HEK293T (cell line): ENCODE measurements around the gene CFAP119.
A peak's percentile ranks its signal among the peaks of the same experiment; 100 is the strongest.
"Not testable (repeated sequence)": the region's sequence is repeated elsewhere in the genome, so short reads cannot be mapped to it uniquely, and the experiment has no call there.

Experiments used
- CTCF ChIA-PET: fragments of 350-600 bp; formaldehyde crosslinking; extraction: SDS; loops from one replicate; lab custom pipeline; 2021; ENCODE audit warnings: antibody characterized with exemption, inconsistent platforms; lab: Yijun Ruan, JAX
- POLR2A ChIA-PET: fragments of 350-600 bp; formaldehyde crosslinking; extraction: SDS; loops from one replicate; lab custom pipeline; 2020; ENCODE audit warnings: antibody characterized with exemption, inconsistent platforms; lab: Yijun Ruan, JAX
- DNase-seq: peaks from one replicate; pipeline ENCODE4 v3.0.0; 2012; ENCODE audit warnings: mixed read lengths; ENCODE audit errors: extremely low spot score
- ARNT ChIP-seq: fragments of 450-650 bp; IDR thresholded peaks from 2 replicates; pipeline ENCODE4 v1.6.1; 2017; ENCODE audit warnings: mild to moderate bottlenecking
- BHLHE40 ChIP-seq: fragments of 450-650 bp; IDR thresholded peaks from 2 replicates; pipeline ENCODE4 v1.6.1; 2016; ENCODE audit warnings: mild to moderate bottlenecking, moderate library complexity, borderline replicate concordance
- CTBP1 ChIP-seq: fragments of 450-650 bp; IDR thresholded peaks from 2 replicates; pipeline ENCODE4 v1.6.1; 2016; ENCODE audit warnings: borderline replicate concordance
- ELF4 ChIP-seq: fragments of 450-650 bp; IDR thresholded peaks from 2 replicates; pipeline ENCODE4 v1.6.1; 2017; ENCODE audit warnings: antibody characterized with exemption
- FOXA1 ChIP-seq: fragments of 450-650 bp; IDR thresholded peaks from 2 replicates; pipeline ENCODE4 v1.6.1; 2016; ENCODE audit warnings: mild to moderate bottlenecking
- FOXK2 ChIP-seq: fragments of 450-650 bp; IDR thresholded peaks from 2 replicates; pipeline ENCODE4 v1.6.1; 2016; ENCODE audit warnings: mild to moderate bottlenecking
- FOXM1 ChIP-seq: fragments of 450-650 bp; IDR thresholded peaks from 2 replicates; pipeline ENCODE4 v1.6.1; 2017; ENCODE audit warnings: mild to moderate bottlenecking, borderline replicate concordance
- HDGF ChIP-seq: fragments of 450-650 bp; IDR thresholded peaks from 2 replicates; pipeline ENCODE4 v1.6.1; 2017; ENCODE audit warnings: antibody characterized with exemption, borderline replicate concordance
- L3MBTL2 ChIP-seq: fragments of 450-650 bp; conservative IDR thresholded peaks from 2 replicates; pipeline ENCODE4 v1.6.1; 2016; ENCODE audit warnings: mild to moderate bottlenecking
- LEF1 ChIP-seq: fragments of 450-650 bp; IDR thresholded peaks from 2 replicates; pipeline ENCODE4 v1.6.1; 2017; ENCODE audit warnings: mild to moderate bottlenecking, borderline replicate concordance
- NFRKB ChIP-seq: fragments of 450-650 bp; IDR thresholded peaks from 2 replicates; pipeline ENCODE4 v1.6.1; 2016; ENCODE audit warnings: mild to moderate bottlenecking, moderate library complexity
- PKNOX1 ChIP-seq: fragments of 450-650 bp; IDR thresholded peaks from 2 replicates; pipeline ENCODE4 v1.6.1; 2016
- SP1 ChIP-seq: fragments of 450-650 bp; IDR thresholded peaks from 2 replicates; pipeline ENCODE4 v1.6.1; 2017
- SUZ12 ChIP-seq: fragments of 450-650 bp; IDR thresholded peaks from 2 replicates; pipeline ENCODE4 v1.6.1; 2016; ENCODE audit warnings: mild to moderate bottlenecking
- TARDBP ChIP-seq: fragments of 450-650 bp; IDR thresholded peaks from 2 replicates; pipeline ENCODE4 v1.6.1; 2016
- ZNF384 ChIP-seq: fragments of 450-650 bp; IDR thresholded peaks from 2 replicates; pipeline ENCODE4 v1.6.1; 2016

Gene CFAP119

GRCh38 chr16:30761928-30762902 is at the start of gene CFAP119, which contains the start of gene RNF40:
Gene CFAP119 (minus strand): TSS chr16:30762062. CDS start chr16:30761748, 314 bp downstream.
Gene RNF40 (plus strand): TSS chr16:30762322. CDS start chr16:30762546, 224 bp downstream.
- POLR2A ChIA-PET: interaction anchor here (0.7 to 5.1 kb wide), 6 partner anchors 11 to 43 kb away, joined by 3 to 52 read pairs (median 5); partner anchors contain the start of gene PHKG2
- peak; percentile 35; the same call in 1 of the 2 replicates for TF ChIP-seq ELF4
- TF ChIP-seq CTBP1: no peak
- TF ChIP-seq BHLHE40: no peak
- TF ChIP-seq LEF1: no peak
- TF ChIP-seq TARDBP: no peak
- TF ChIP-seq FOXK2: no peak
- no peak for TF ChIP-seq FOXA1
- TF ChIP-seq SUZ12: no peak
- peak; percentile 60; the same call in 1 of the 2 replicates for TF ChIP-seq HDGF
- TF ChIP-seq PKNOX1: peak; percentile 87
- no peak for TF ChIP-seq ARNT
- no peak for TF ChIP-seq ZNF384
- no peak for TF ChIP-seq FOXM1
- DNase-seq: peak; percentile 100
- CTCF ChIA-PET: interaction anchor here (0.7 kb wide), 1 partner anchor 176 kb away, joined by 3 read pairs; no protein-coding TSS in a partner anchor

- DNase-seq, CTCF ChIA-PET: not testable (repeated sequence)
- POLR2A ChIA-PET: interaction anchor here (15.2 kb wide), 1 partner anchor 26 kb away, joined by 599 read pairs; the partner anchor contains the start of gene ZNF629
These were observed 47.8 kb upstream of the CFAP119 start for GRCh38 chr16:30809675-30810074.

- POLR2A ChIA-PET: interaction anchor here (4.6 to 15.2 kb wide), 2 partner anchors 25 to 66 kb away, joined by 55 to 599 read pairs; partner anchors contain the start of gene ZNF629
- TF ChIP-seq ZNF384 (peak; percentile 91; the same call in 1 of the 2 replicates), CTBP1 (0 out of 2 replicates have a peak, but pooled peaks have one; percentile 11), PKNOX1 (peak; percentile 91)
- DNase-seq, CTCF ChIA-PET: not testable (repeated sequence)
These were observed 47.1 kb upstream of the CFAP119 start for GRCh38 chr16:30808890-30809426.

- POLR2A ChIA-PET: interaction anchor here (4.6 to 15.2 kb wide), 2 partner anchors 24 to 67 kb away, joined by 55 to 599 read pairs; partner anchors contain the start of gene ZNF629
- CTCF ChIA-PET: interaction anchor here (0.7 to 1.2 kb wide), 2 partner anchors 26 to 37 kb away, joined by 3 read pairs; no protein-coding TSS in a partner anchor
- no peak for DNase-seq
- TF ChIP-seq ZNF384 (0 out of 2 replicates have a peak, but pooled peaks have one; percentile 42), FOXM1 (no peak)
These were observed 46.3 kb upstream of the CFAP119 start for GRCh38 chr16:30808146-30808545.

GRCh38 chr16:30805370-30806169 is 43.7 kb upstream of the CFAP119 start:
- CTCF ChIA-PET: interaction anchor here (0.6 to 3.0 kb wide), 14 partner anchors 8 to 136 kb away, joined by 3 to 11 read pairs (median 4); partner anchors contain the start of gene ZNF629

GRCh38 chr16:30805056-30805369 is 43.2 kb upstream of the CFAP119 start:
- ChIA-PET POLR2A (interaction anchor here (0.5 to 15.2 kb wide), 37 partner anchors 8 to 348 kb away, joined by 3 to 599 read pairs (median 5); partner anchors contain the start of genes BCL7C, CFAP119, CTF1 and PHKG2), CTCF (interaction anchor here (0.6 to 3.0 kb wide), 11 partner anchors 9 to 97 kb away, joined by 3 to 11 read pairs (median 5); partner anchors contain the start of gene ZNF629)
- DNase-seq: no peak
- TF ChIP-seq ZNF384 (no peak), SUZ12 (no peak), LEF1 (no peak), BHLHE40 (no peak), ELF4 (no peak), HDGF (no peak), PKNOX1 (no peak), ARNT (no peak), SP1 (no peak), FOXA1 (no peak), NFRKB (no peak), FOXM1 (no peak), FOXK2 (no peak), TARDBP (no peak)

More at GRCh38 chr16:30805370-30806169, 43.7 kb upstream of the CFAP119 start:
- POLR2A ChIA-PET: interaction anchor here (0.5 to 15.2 kb wide), 40 partner anchors 9 to 348 kb away, joined by 3 to 599 read pairs (median 4); partner anchors contain the start of genes BCL7C, CFAP119, CTF1 and PHKG2
- peak; percentile 92; the same call in 1 of the 2 replicates for TF ChIP-seq ELF4
- peak; percentile 75 for TF ChIP-seq L3MBTL2
- TF ChIP-seq NFRKB: no peak
- no peak for TF ChIP-seq SUZ12
- peak; percentile 95 for DNase-seq
